ENCODE measurements around the gene NT5C1A.
A peak's percentile ranks its signal among the peaks of the same experiment; 100 is the strongest.

The NT5C1A gene

GRCh38 chr1:39662861-39663260 lies 9.0 kb downstream of the NT5C1A start:
- no peak overlapping the region for H3K4me3 ChIP-seq (replicated peaks; ENCODE audit: low read depth, low read length)
- TF ChIP-seq, protein P1, sequence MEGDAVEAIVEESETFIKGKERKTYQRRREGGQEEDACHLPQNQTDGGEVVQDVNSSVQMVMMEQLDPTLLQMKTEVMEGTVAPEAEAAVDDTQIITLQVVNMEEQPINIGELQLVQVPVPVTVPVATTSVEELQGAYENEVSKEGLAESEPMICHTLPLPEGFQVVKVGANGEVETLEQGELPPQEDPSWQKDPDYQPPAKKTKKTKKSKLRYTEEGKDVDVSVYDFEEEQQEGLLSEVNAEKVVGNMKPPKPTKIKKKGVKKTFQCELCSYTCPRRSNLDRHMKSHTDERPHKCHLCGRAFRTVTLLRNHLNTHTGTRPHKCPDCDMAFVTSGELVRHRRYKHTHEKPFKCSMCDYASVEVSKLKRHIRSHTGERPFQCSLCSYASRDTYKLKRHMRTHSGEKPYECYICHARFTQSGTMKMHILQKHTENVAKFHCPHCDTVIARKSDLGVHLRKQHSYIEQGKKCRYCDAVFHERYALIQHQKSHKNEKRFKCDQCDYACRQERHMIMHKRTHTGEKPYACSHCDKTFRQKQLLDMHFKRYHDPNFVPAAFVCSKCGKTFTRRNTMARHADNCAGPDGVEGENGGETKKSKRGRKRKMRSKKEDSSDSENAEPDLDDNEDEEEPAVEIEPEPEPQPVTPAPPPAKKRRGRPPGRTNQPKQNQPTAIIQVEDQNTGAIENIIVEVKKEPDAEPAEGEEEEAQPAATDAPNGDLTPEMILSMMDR (IDR thresholded peaks at IDR 0.05; ENCODE audit: insufficient read depth, low read length, poor library complexity, severe bottlenecking): no peak
- H3K36me3 ChIP-seq (ENCODE audit: control insufficient read depth, insufficient read depth, low read length): no peaks in the 10 kb centered on the region
- no peak for DNase-seq (ENCODE audit: extremely low read depth, insufficient read length)
- H3K27me3 ChIP-seq (replicated peaks; ENCODE audit: control insufficient read depth, insufficient read depth, low read length): no peaks in the 10 kb centered on the region

DNA sequence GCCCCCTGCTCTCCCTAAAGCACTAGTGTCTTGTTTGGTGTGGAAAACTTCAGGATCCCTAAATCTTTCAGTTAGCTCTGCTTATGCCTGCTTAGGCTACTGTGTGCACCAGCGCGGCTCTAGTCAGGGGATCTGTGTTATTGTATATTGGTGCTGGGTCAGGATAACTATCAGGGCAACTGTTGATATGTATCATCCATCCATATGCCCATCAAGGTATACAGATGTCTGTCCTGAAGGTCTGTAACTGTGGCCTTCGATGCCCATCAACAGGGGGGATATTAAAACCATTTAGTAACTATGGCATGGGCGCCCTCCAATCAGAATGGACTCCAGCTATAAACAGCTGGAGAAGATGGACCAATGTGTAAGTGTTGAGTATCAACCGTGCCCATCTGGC lies 12.4 kb downstream of the NT5C1A start:
- TF ChIP-seq, protein P1 (IDR thresholded peaks at IDR 0.05; ENCODE audit: insufficient read depth, low read length, poor library complexity, severe bottlenecking): no peak
- H3K27me3 ChIP-seq (replicated peaks; ENCODE audit: control insufficient read depth, insufficient read depth, low read length): no peaks in the 10 kb centered on the region
- DNase-seq (ENCODE audit: extremely low read depth, insufficient read length): no peak

GRCh38 chr1:39659110-39659509 lies 12.8 kb downstream of the NT5C1A start:
- Histone ChIP-seq H3K36me3 (ENCODE audit: control insufficient read depth, insufficient read depth, low read length) (no peaks in the 10 kb centered on the region), H3K27me3 (replicated peaks; ENCODE audit: control insufficient read depth, insufficient read depth, low read length) (no peaks in the 10 kb centered on the region), H3K4me3 (replicated peaks; ENCODE audit: low read depth, low read length) (no peak overlapping the region)
- TF ChIP-seq, protein P1 (IDR thresholded peaks at IDR 0.05; ENCODE audit: insufficient read depth, low read length, poor library complexity, severe bottlenecking): no peak
- DNase-seq (ENCODE audit: extremely low read depth, insufficient read length): no peak

More for the DNA sequence above, 12.4 kb downstream of the NT5C1A start:
- Histone ChIP-seq H3K4me3 (replicated peaks; ENCODE audit: low read depth, low read length) (no peak overlapping the region), H3K36me3 (ENCODE audit: control insufficient read depth, insufficient read depth, low read length) (no peaks in the 10 kb centered on the region)

DNA sequence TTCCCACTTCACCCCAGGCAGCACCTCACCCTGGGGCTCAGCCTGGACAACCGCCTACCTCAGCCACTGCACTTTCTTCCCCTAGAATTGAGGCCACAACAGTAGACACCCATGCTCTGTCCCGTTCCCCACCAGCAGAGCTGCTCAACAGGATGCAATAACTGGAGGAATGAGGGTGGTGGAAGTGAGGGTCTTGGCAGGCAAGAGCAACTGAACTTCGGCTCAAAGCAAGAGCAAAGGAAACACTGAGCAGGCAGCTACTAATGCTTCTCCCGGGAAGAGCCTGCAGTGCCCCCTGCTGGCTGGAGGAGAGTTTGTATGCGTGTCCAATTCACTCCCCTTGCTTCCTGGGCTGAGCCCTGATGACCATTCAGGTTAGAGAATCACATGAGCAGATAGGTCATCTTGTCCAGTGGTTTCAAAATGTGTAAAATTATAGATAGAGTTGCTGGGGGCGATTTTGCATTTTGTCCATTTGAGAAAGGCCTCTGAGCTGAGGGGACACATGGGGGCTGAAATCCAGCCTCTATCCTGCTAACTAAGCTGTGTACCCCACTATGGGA lies 13.9 kb downstream of the NT5C1A start:
- TF ChIP-seq, protein P1 (IDR thresholded peaks at IDR 0.05; ENCODE audit: insufficient read depth, low read length, poor library complexity, severe bottlenecking): peak; percentile 92
- no peaks in the 10 kb centered on the region for H3K27me3 ChIP-seq (replicated peaks; ENCODE audit: control insufficient read depth, insufficient read depth, low read length)
- H3K36me3 ChIP-seq (ENCODE audit: control insufficient read depth, insufficient read depth, low read length): no peaks in the 10 kb centered on the region
- no peak overlapping the region for H3K4me3 ChIP-seq (replicated peaks; ENCODE audit: low read depth, low read length)
- peak; percentile 37 for DNase-seq (ENCODE audit: extremely low read depth, insufficient read length)

GRCh38 chr1:39657402-39657801 lies 14.5 kb downstream of the NT5C1A start:
- H3K36me3 ChIP-seq (ENCODE audit: control insufficient read depth, insufficient read depth, low read length): no peaks in the 10 kb centered on the region
- H3K27me3 ChIP-seq (replicated peaks; ENCODE audit: control insufficient read depth, insufficient read depth, low read length): no peaks in the 10 kb centered on the region
- H3K4me3 ChIP-seq (replicated peaks; ENCODE audit: low read depth, low read length): no peak overlapping the region
- TF ChIP-seq, protein P1 (IDR thresholded peaks at IDR 0.05; ENCODE audit: insufficient read depth, low read length, poor library complexity, severe bottlenecking): no peak
- DNase-seq (ENCODE audit: extremely low read depth, insufficient read length): no peak

GRCh38 chr1:39656391-39656790 lies 15.5 kb downstream of the NT5C1A start:
- no peak for DNase-seq (ENCODE audit: extremely low read depth, insufficient read length)
- H3K4me3 ChIP-seq (replicated peaks; ENCODE audit: low read depth, low read length): no peak overlapping the region
- H3K27me3 ChIP-seq (replicated peaks; ENCODE audit: control insufficient read depth, insufficient read depth, low read length): no peaks in the 10 kb centered on the region
- no peaks in the 10 kb centered on the region for H3K36me3 ChIP-seq (ENCODE audit: control insufficient read depth, insufficient read depth, low read length)
- TF ChIP-seq, protein P1 (IDR thresholded peaks at IDR 0.05; ENCODE audit: insufficient read depth, low read length, poor library complexity, severe bottlenecking): no peak

Measured in GM06990 (cell line).